ENCODE data around the gene PTAFR.

The PTAFR gene

GRCh38 chr1:28199328-28200233 is 23.1 kb upstream of the PTAFR start:
- no peak for TF ChIP-seq CTCF (IDR thresholded peaks at IDR 0.05; ENCODE audit: low read depth, low read length, missing control alignments)
- in situ Hi-C loops (cut with HindIII; ENCODE audit: low sequenced_read_pairs), result no loop called here
- H3K4me3 ChIP-seq (ENCODE audit: low read depth, low read length), result no peak overlapping the region
- DNase-seq (ENCODE audit: low read depth), result no peak

- in situ Hi-C loops (cut with HindIII; ENCODE audit: low sequenced_read_pairs), result no loop called here
- no peak for TF ChIP-seq CTCF (IDR thresholded peaks at IDR 0.05; ENCODE audit: low read depth, low read length, missing control alignments)
- H3K4me3 ChIP-seq (ENCODE audit: low read depth, low read length), result no peak overlapping the region
- no peak for DNase-seq (ENCODE audit: low read depth)
Measured at GRCh38 chr1:28197682-28198415, 21.4 kb upstream of the PTAFR start.

- TF ChIP-seq CTCF (IDR thresholded peaks at IDR 0.05; ENCODE audit: low read depth, low read length, missing control alignments), result no peak
- in situ Hi-C loops (cut with HindIII; ENCODE audit: low sequenced_read_pairs), result no loop called here
- DNase-seq (ENCODE audit: low read depth), result no peak
- no peak overlapping the region for H3K4me3 ChIP-seq (ENCODE audit: low read depth, low read length)
Measured at GRCh38 chr1:28196330-28196729, 19.8 kb upstream of the PTAFR start.

- DNase-seq (ENCODE audit: low read depth), result no peak
- H3K4me3 ChIP-seq (ENCODE audit: low read depth, low read length), result no peak overlapping the region
- no peak for TF ChIP-seq CTCF (IDR thresholded peaks at IDR 0.05; ENCODE audit: low read depth, low read length, missing control alignments)
- in situ Hi-C loops (cut with HindIII; ENCODE audit: low sequenced_read_pairs), result no loop called here
Measured at GRCh38 chr1:28195780-28196179, 19.3 kb upstream of the PTAFR start.

- TF ChIP-seq CTCF (IDR thresholded peaks at IDR 0.05; ENCODE audit: low read depth, low read length, missing control alignments), result no peak
- no peak overlapping the region for H3K4me3 ChIP-seq (ENCODE audit: low read depth, low read length)
- DNase-seq (ENCODE audit: low read depth), result no peak
- in situ Hi-C loops (cut with HindIII; ENCODE audit: low sequenced_read_pairs), result no loop called here
Measured at GRCh38 chr1:28194326-28195035, 18.0 kb upstream of the PTAFR start.

GRCh38 chr1:28193701-28194161 is 17.2 kb upstream of the PTAFR start:
- TF ChIP-seq CTCF (IDR thresholded peaks at IDR 0.05; ENCODE audit: low read depth, low read length, missing control alignments), result no peak
- DNase-seq (ENCODE audit: low read depth), result no peak
- H3K4me3 ChIP-seq (ENCODE audit: low read depth, low read length), result no peak overlapping the region
- in situ Hi-C loops (cut with HindIII; ENCODE audit: low sequenced_read_pairs), result no loop called here
